ENCODE measurements around the gene DALRD3. TPM values are rescaled to one million over a fixed set of nuclear protein-coding genes. Genes with fewer than 3 reads are reported as not detected.

DALRD3 gene
- total RNA-seq, 1 donor from 2014 or later, result 35.7 TPM

DNA sequence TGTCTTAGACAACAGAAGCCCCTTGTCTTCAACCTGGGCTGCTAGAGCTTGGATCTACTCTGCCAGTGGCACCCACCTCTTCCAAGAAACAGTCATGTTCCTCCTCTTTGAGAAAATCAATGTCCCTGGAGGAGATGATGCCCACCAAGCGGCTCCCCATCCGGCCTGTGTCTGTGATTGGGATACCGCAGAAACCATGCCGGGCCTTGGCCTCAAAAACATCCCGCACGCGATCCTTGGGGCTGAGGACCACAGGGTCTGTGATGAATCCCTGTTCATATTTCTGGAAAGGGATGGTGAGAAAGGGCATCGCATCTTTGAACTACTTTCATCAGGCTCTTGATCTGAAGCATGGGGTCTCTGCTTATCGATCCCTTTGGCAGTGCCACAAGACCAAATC, 9.3 kb upstream of the DALRD3 start:
- H3K36me3 Mint-ChIP-seq (ENCODE audit: low read depth), result peaks cover 80% of the 10 kb centered on the region
- no peak for DNase-seq (ENCODE audit: low spot score)
- H3K9me3 Mint-ChIP-seq, result no peaks in the 10 kb centered on the region
- H3K4me1 Mint-ChIP-seq (ENCODE audit: low read depth), result peaks cover 61% of the 10 kb centered on the region
- peak overlapping the region; percentile 18 for H3K27ac Mint-ChIP-seq
- H3K4me3 Mint-ChIP-seq, result peak overlapping the region; percentile 93
- intact Hi-C loops (cut with micrococcal nuclease), result loop anchor here (2.0 to 10.0 kb wide), 4 partner anchors 39 to 645 kb away; partner anchors contain the start of genes APEH, ATRIP, CCDC51 and IP6K2
- no peaks in the 10 kb centered on the region for H3K27me3 Mint-ChIP-seq (ENCODE audit: insufficient read depth)

GRCh38 chr3:49026536-49026935, 8.2 kb upstream of the DALRD3 start:
- Mint-ChIP-seq H3K36me3 (ENCODE audit: low read depth) (peaks cover 73% of the 10 kb centered on the region), H3K9me3 (no peaks in the 10 kb centered on the region), H3K4me3 (peak overlapping the region; percentile 76), H3K27ac (no peak overlapping the region), H3K4me1 (ENCODE audit: low read depth) (peaks cover 59% of the 10 kb centered on the region), H3K27me3 (ENCODE audit: insufficient read depth) (no peaks in the 10 kb centered on the region)
- intact Hi-C loops (cut with micrococcal nuclease), result loop anchor here (5.0 to 10.0 kb wide), 3 partner anchors 309 to 646 kb away; partner anchors contain the start of genes APEH, ATRIP, CCDC51 and IP6K2
- DNase-seq (ENCODE audit: low spot score), result no peak

DNA sequence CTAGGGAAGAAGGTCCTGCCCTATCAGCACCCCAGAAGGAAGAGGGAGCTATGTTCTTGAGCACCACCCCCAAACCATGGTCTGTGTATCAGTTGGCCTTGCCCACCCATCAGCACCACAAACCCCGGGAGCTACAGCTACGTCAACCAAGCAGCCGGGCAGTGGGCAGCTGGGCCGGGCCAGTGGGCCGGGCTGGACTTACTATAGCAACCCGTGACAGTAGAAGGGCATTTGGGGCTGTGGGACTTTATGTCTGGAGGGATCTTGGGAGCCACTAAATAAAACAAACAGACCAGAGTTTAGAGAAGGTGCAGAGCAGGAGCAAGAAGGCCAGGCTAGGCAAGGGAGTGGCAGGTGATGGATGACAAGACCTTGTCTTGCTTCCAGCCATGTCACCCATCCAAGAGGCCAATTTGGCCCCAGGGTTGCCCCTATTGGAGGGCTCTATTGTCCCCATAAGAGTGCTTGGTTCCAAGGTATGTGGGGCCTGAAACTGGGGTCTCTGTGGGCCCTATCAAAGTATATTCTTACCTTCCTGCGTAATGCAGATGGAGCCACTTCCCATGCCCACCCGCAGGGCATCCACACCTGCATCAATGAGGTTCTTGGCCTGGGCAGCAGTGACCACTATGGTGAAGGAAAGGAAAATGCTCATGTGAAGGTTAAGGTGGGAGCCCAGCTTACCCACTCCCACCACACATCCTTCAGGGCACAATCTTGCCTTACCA, 7.6 kb upstream of the DALRD3 start:
- peaks cover 56% of the 10 kb centered on the region for H3K4me1 Mint-ChIP-seq (ENCODE audit: low read depth)
- no peak for DNase-seq (ENCODE audit: low spot score)
- peak overlapping the region; percentile 22 for H3K4me3 Mint-ChIP-seq
- peaks cover 70% of the 10 kb centered on the region for H3K36me3 Mint-ChIP-seq (ENCODE audit: low read depth)
- no peaks in the 10 kb centered on the region for H3K9me3 Mint-ChIP-seq
- intact Hi-C loops (cut with micrococcal nuclease), result loop anchor here (5.0 to 10.0 kb wide), 3 partner anchors 309 to 646 kb away; partner anchors contain the start of genes APEH, ATRIP, CCDC51 and IP6K2
- no peaks in the 10 kb centered on the region for H3K27me3 Mint-ChIP-seq (ENCODE audit: insufficient read depth)
- H3K27ac Mint-ChIP-seq, result no peak overlapping the region

GRCh38 chr3:49025005-49025792, 6.8 kb upstream of the DALRD3 start:
- H3K27me3 Mint-ChIP-seq (ENCODE audit: insufficient read depth), result no peaks in the 10 kb centered on the region
- peaks cover 57% of the 10 kb centered on the region for H3K4me1 Mint-ChIP-seq (ENCODE audit: low read depth)
- peaks cover 64% of the 10 kb centered on the region for H3K36me3 Mint-ChIP-seq (ENCODE audit: low read depth)
- H3K9me3 Mint-ChIP-seq, result no peaks in the 10 kb centered on the region
- DNase-seq (ENCODE audit: low spot score), result no peak
- intact Hi-C loops (cut with micrococcal nuclease), result loop anchor here (5.0 to 10.0 kb wide), 3 partner anchors 308 to 647 kb away; partner anchors contain the start of genes APEH, ATRIP, CCDC51 and IP6K2
- no peak overlapping the region for H3K27ac Mint-ChIP-seq
- H3K4me3 Mint-ChIP-seq, result peak overlapping the region; percentile 22

- DNase-seq (ENCODE audit: low spot score), result no peak
- Mint-ChIP-seq H3K27ac (no peak overlapping the region), H3K9me3 (no peaks in the 10 kb centered on the region), H3K27me3 (ENCODE audit: insufficient read depth) (no peaks in the 10 kb centered on the region), H3K4me1 (ENCODE audit: low read depth) (peaks cover 57% of the 10 kb centered on the region), H3K36me3 (ENCODE audit: low read depth) (peaks cover 63% of the 10 kb centered on the region), H3K4me3 (peak overlapping the region; percentile 91)
- intact Hi-C loops (cut with micrococcal nuclease), result loop anchor here (5.0 to 10.0 kb wide), 3 partner anchors 318 to 580 kb away; partner anchors contain the start of genes ATRIP, CCDC51, PFKFB4 and TMA7
Observed at GRCh38 chr3:49024449-49024848, 6.1 kb upstream of the DALRD3 start.

GRCh38 chr3:49023775-49024174, 5.4 kb upstream of the DALRD3 start:
- intact Hi-C loops (cut with micrococcal nuclease), result loop anchor here (5.0 to 10.0 kb wide), 3 partner anchors 319 to 579 kb away; partner anchors contain the start of genes ATRIP, CCDC51, PFKFB4 and TMA7
- Mint-ChIP-seq H3K4me1 (ENCODE audit: low read depth) (peaks cover 52% of the 10 kb centered on the region), H3K9me3 (no peaks in the 10 kb centered on the region)

DNA sequence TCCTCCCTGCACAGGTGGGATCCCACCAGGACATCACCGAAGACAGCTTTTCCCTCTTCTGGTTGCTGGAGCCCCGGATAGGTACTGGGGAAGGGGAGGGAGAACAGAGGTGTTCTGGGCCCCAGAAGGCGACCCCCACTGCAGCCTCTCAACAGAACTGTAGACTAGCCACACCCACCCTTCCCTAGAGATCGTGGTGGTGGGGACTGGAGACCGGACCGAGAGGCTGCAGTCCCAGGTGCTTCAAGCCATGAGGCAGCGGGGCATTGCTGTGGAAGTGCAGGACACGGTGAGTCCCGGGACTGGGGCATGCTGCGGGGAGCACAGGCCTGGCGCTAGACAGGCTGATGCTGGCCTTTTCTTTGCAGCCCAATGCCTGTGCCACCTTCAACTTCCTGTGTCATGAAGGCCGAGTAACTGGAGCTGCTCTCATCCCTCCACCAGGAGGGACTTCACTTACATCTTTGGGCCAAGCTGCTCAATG, 4.3 kb upstream of the DALRD3 start:
- DNase-seq (ENCODE audit: low spot score), result no peak
- Mint-ChIP-seq H3K27me3 (ENCODE audit: insufficient read depth) (no peaks in the 10 kb centered on the region), H3K4me3 (peak overlapping the region; percentile 91), H3K36me3 (ENCODE audit: low read depth) (peaks cover 50% of the 10 kb centered on the region), H3K27ac (peak overlapping the region; percentile 99), H3K4me1 (ENCODE audit: low read depth) (peaks cover 42% of the 10 kb centered on the region), H3K9me3 (no peaks in the 10 kb centered on the region)
- intact Hi-C loops (cut with micrococcal nuclease), result loop anchor here (5.0 to 10.0 kb wide), 3 partner anchors 320 to 578 kb away; partner anchors contain the start of genes ATRIP, CCDC51, PFKFB4 and TMA7

More at GRCh38 chr3:49023775-49024174, 5.4 kb upstream of the DALRD3 start:
- no peaks in the 10 kb centered on the region for H3K27me3 Mint-ChIP-seq (ENCODE audit: insufficient read depth)
- peak overlapping the region; percentile 99 for H3K27ac Mint-ChIP-seq
- no peak for DNase-seq (ENCODE audit: low spot score)
- H3K4me3 Mint-ChIP-seq, result peak overlapping the region; percentile 91
- peaks cover 58% of the 10 kb centered on the region for H3K36me3 Mint-ChIP-seq (ENCODE audit: low read depth)

- H3K4me1 Mint-ChIP-seq (ENCODE audit: low read depth), result peaks cover 41% of the 10 kb centered on the region
Observed at GRCh38 chr3:49021813-49022687, 3.7 kb upstream of the DALRD3 start, which contains the start of gene NDUFAF3. NDUFAF3 (plus strand) TSS chr3:49022121; CDS start chr3:49022145, 24 bp downstream.

DNA sequence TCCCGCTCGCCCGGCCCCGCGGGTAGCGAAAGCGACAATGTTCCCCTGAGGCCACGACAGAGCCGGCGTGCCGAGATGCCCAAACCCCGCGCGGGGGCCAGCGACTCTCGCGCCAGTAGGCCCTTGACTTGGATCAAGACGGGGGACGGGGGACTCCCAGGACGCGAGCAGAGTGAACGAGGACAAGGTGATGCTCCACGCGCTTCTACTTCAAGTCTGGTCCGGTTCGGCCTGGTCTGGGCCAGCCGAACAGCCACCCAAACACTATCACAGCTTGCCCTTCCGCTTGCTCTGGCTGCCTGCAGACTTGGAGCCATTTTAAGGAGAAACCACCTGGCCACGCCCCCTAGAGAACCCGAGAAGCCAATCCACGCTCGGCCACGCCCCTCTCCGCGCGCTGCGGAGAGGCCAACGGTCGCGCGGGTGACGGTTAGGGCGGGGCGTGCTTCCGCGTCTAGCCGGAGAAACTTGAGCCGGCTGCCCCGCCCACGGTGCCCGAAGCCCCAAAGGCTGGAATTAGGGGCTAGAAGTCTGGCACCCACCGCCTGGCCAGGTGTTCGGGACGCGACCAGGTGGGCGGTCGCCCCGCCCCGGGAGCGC, 2.9 kb upstream of the DALRD3 start:
- Mint-ChIP-seq H3K4me1 (ENCODE audit: low read depth) (peaks cover 37% of the 10 kb centered on the region), H3K27me3 (ENCODE audit: insufficient read depth) (no peaks in the 10 kb centered on the region), H3K4me3 (peak overlapping the region; percentile 91), H3K27ac (peak overlapping the region; percentile 94), H3K36me3 (ENCODE audit: low read depth) (peaks cover 38% of the 10 kb centered on the region), H3K9me3 (no peaks in the 10 kb centered on the region)
- DNase-seq (ENCODE audit: low spot score), result peak; percentile 99
- intact Hi-C loops (cut with micrococcal nuclease), result loop anchor here (1.0 to 10.0 kb wide), 8 partner anchors 8 to 577 kb away; partner anchors contain the start of genes ARIH2, ATRIP, CCDC51 and IMPDH2

More at GRCh38 chr3:49021813-49022687, 3.7 kb upstream of the DALRD3 start, which contains the start of gene NDUFAF3:
- Mint-ChIP-seq H3K27ac (peak within 1 kb of the TSS; percentile 99), H3K4me3 (peak within 1 kb of the TSS; percentile 91), H3K36me3 (ENCODE audit: low read depth) (peaks cover 44% of the 10 kb centered on the region), H3K27me3 (ENCODE audit: insufficient read depth) (no peaks in the 10 kb centered on the region), H3K9me3 (no peaks in the 10 kb centered on the region)
- peak; percentile 91 for DNase-seq (ENCODE audit: low spot score)
- intact Hi-C loops (cut with micrococcal nuclease), result loop anchor here (1.0 to 10.0 kb wide), 8 partner anchors 7 to 577 kb away; partner anchors contain the start of genes ARIH2, ATRIP, CCDC51 and IMPDH2

DNA sequence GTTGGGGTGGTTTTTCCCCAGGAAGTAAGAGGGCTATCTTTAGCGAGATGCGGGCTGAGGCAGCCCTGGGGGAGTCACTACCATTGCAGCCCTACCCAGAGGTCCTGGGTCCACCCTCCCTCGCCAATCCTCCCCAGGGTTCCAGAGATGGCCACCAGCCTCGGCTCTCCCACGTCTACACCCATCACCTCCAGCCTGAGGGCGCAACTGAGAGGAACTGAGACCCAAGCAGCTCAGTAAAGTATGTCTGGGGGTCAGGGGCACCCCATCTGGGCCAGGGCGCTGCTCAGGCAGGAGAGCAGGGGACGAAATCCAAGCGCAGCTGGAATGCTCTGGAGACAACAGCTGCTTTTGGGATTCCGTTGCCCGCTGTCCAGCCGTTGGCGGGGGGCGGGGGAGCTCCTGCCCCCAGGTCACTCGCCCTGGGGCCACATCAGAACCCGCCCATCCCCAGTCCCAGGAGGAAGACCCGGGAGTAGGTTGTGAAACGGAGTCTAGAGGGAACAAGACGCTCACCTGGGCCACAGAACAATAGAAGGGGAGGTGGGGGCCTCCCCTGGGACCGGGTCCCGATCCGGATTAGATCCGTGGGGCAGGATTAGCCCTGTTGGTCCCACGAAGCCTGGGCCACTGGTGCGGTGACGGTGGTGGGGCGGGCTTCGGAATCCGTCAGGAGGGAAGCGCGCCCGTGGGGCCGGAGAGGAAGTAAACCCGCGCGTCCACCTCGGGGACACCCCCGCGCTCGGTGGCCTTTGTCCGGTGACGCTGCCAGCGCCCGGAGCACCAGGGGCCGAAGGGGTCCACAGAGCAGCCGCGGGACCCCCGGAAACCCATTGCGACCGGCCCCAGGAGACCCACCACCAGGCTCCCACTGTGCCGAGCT, 2.2 kb upstream of the DALRD3 start:
- DNase-seq (ENCODE audit: low spot score), result peak; percentile 44
- H3K4me3 Mint-ChIP-seq, result peak overlapping the region; percentile 91
- H3K27ac Mint-ChIP-seq, result peak overlapping the region; percentile 94
- intact Hi-C loops (cut with micrococcal nuclease), result loop anchor here (1.0 to 10.0 kb wide), 8 partner anchors 9 to 576 kb away; partner anchors contain the start of genes ARIH2, ATRIP, CCDC51 and IMPDH2
- no peaks in the 10 kb centered on the region for H3K9me3 Mint-ChIP-seq
- peaks cover 34% of the 10 kb centered on the region for H3K4me1 Mint-ChIP-seq (ENCODE audit: low read depth)
- peaks cover 39% of the 10 kb centered on the region for H3K36me3 Mint-ChIP-seq (ENCODE audit: low read depth)
- no peaks in the 10 kb centered on the region for H3K27me3 Mint-ChIP-seq (ENCODE audit: insufficient read depth)

Measured in activated T-helper 1 cell treated with anti-CD3 and anti-CD28 coated beads, Interleukin-12 subunit alpha, Interleukin-12 subunit beta, Interleukin-2, Interleukin-4 antibody, amounts not matched to agents 30 ng/mL and 10 ng/mL and 1 ng/mL, durations not matched to agents 14 hours and 24 hours and 36 hours (primary cell).